Trophoblast cell (in vitro differentiated cells and primary cell): ENCODE measurements around the gene EME1.
A peak's percentile ranks its signal among the peaks of the same experiment; 100 is the strongest.

Source experiments
- DNase-seq, 2 donors: peaks; one replicate each; pipeline ENCODE4 v3.0.0-alpha.2; 2016
- H2AFZ ChIP-seq: 2 replicates; pipeline ENCODE4 v1.6.1; 2013; ENCODE audit warnings: low read length, moderate library complexity, mild to moderate bottlenecking; ENCODE audit not compliant: insufficient read depth, poor library complexity
- H2AK5ac ChIP-seq: 2 replicates; pipeline ENCODE4 v1.6.1; 2013; ENCODE audit warnings: mild to moderate bottlenecking, low read length
- H2BK120ac ChIP-seq: 2 replicates; pipeline ENCODE4 v1.6.1; 2013; ENCODE audit warnings: low read length, mild to moderate bottlenecking, moderate library complexity; ENCODE audit not compliant: insufficient read depth, poor library complexity
- H2BK12ac ChIP-seq: 2 replicates; pipeline ENCODE4 v1.6.1; 2013; ENCODE audit warnings: mild to moderate bottlenecking, low read length, moderate library complexity
- H2BK5ac ChIP-seq: 2 replicates; pipeline ENCODE4 v1.6.1; 2013; ENCODE audit warnings: low read length, low read depth, moderate library complexity, mild to moderate bottlenecking; ENCODE audit not compliant: poor library complexity
- H3K14ac ChIP-seq: 2 replicates; pipeline ENCODE4 v1.6.1; 2013; ENCODE audit warnings: mild to moderate bottlenecking, low read length
- H3K18ac ChIP-seq: 2 replicates; pipeline ENCODE4 v1.6.1; 2013; ENCODE audit warnings: mild to moderate bottlenecking, low read length
- H3K23ac ChIP-seq: 2 replicates; pipeline ENCODE4 v1.6.1; 2013; ENCODE audit warnings: low read length
- H3K27ac ChIP-seq: 2 replicates; pipeline ENCODE4 v1.5.1; 2013; ENCODE audit warnings: low read depth, mild to moderate bottlenecking, inconsistent platforms, low read length, moderate library complexity
- H3K27me3 ChIP-seq: 2 replicates; pipeline ENCODE4 v1.6.1; 2013; ENCODE audit warnings: inconsistent platforms, mild to moderate bottlenecking, low read length, moderate library complexity; ENCODE audit not compliant: insufficient read depth
- H3K36me3 ChIP-seq, 2 experiments: 1 replicate in 1 of 2; 2 replicates in 1 of 2; pipeline ENCODE4 v1.6.1; 2013; ENCODE audit warnings: low read length in 2 of 2, mild to moderate bottlenecking in 2 of 2, moderate library complexity in 1 of 2; ENCODE audit not compliant: insufficient read depth in 2 of 2, control insufficient read depth in 1 of 2
- H3K4ac ChIP-seq: 2 replicates; pipeline ENCODE4 v1.6.1; 2013; ENCODE audit warnings: low read depth, mild to moderate bottlenecking, low read length, moderate library complexity
- H3K4me1 ChIP-seq, 2 experiments: 1 replicate in 1 of 2; 2 replicates in 1 of 2; pipeline ENCODE4 v1.6.1; 2013; ENCODE audit warnings: low read length in 2 of 2, mild to moderate bottlenecking in 2 of 2, moderate library complexity in 1 of 2; ENCODE audit not compliant: insufficient read depth in 2 of 2, control insufficient read depth in 1 of 2
- H3K4me2 ChIP-seq: 2 replicates; pipeline ENCODE4 v1.6.1; 2013; ENCODE audit warnings: inconsistent platforms, mild to moderate bottlenecking, low read length, moderate library complexity
- H3K4me3 ChIP-seq: 2 replicates; pipeline ENCODE4 v1.5.1; 2013; ENCODE audit warnings: mild to moderate bottlenecking, low read depth, low read length, inconsistent platforms
- H3K79me1 ChIP-seq: one replicate; pipeline ENCODE4 v1.6.1; 2013; ENCODE audit warnings: low read length
- H3K79me2 ChIP-seq: 2 replicates; pipeline ENCODE4 v1.6.1; 2013; ENCODE audit warnings: low read length, mild to moderate bottlenecking; ENCODE audit not compliant: control insufficient read depth, insufficient read depth, poor library complexity
- H3K9ac ChIP-seq: 2 replicates; pipeline ENCODE4 v1.6.1; 2013; ENCODE audit warnings: mild to moderate bottlenecking, low read length
- H3K9me3 ChIP-seq: 2 replicates; pipeline ENCODE4 v1.6.1; 2013; ENCODE audit warnings: low read depth, mild to moderate bottlenecking, control low read depth, inconsistent platforms, low read length; ENCODE audit not compliant: insufficient read depth
- H4K12ac ChIP-seq: 2 replicates; pipeline ENCODE4 v1.6.1; 2013; ENCODE audit warnings: low read depth, mild to moderate bottlenecking, low read length, moderate library complexity
- H4K8ac ChIP-seq: 2 replicates; pipeline ENCODE4 v1.6.1; 2013; ENCODE audit warnings: low read depth, mild to moderate bottlenecking, low read length, moderate library complexity
- H4K91ac ChIP-seq: one replicate; pipeline ENCODE4 v1.6.1; 2013; ENCODE audit warnings: low read depth, mild to moderate bottlenecking, low read length, moderate library complexity
- WGBS: extraction: QIAGEN DNeasy Blood & Tissue Kit; methylation state at CpG from one replicate; pipeline ENCODE4 v1.1.7; 2013; ENCODE audit warnings: missing lambda C conversion rate; ENCODE audit not compliant: insufficient read length, insufficient coverage; ENCODE audit errors: extremely low coverage; 5-methylcytosine and 5-hydroxymethylcytosine counted together

The EME1 gene

DNA sequence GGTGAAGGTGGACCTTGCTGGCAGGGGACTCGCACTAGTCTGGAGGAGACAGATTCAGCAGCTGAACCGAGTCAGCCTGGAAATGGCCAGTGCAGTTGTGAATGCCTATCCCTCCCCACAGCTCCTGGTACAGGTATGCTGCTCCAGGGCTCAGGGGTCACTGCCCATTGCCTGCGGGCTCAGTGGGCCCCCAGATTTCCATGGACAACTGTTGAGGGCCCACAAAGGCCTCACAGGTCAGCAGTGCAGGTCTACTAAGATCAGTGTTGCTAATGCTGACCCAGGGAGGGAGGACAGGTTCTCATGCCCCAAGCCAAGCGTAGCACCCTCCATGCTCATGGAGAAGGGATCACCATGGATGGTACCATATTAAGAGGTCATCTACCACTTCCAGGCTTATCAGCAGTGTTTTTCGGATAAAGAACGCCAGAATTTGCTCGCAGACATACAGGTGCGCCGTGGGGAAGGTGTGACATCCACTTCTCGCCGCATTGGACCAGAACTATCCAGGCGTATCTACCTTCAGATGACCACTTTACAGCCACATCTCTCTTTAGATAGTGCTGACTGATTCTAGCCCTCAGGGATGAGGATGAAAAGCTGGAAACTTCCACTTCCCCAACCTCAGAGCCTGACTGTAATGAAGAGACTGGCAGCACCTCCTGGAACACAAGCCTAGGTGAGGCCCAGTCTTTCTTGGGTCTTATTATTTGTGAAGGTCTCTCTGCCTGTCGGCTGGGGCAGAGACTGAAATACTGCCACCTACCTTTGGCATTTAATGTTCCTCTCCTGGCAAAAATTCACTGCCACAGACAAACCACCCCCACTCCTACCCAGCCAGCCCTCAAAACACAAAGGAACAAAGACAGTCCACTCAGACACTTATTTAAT is 7.6 kb downstream of the EME1 start:
- Histone ChIP-seq H3K27ac (no peak overlapping the region), H2AK5ac (no peak overlapping the region), H3K79me1 (no peaks in the 10 kb centered on the region), H3K9me3 (no peaks in the 10 kb centered on the region), H3K14ac (no peak overlapping the region), H3K4me2 (no peak overlapping the region), H2BK120ac (no peak overlapping the region), H3K4ac (no peak overlapping the region), H3K18ac (no peak overlapping the region), H3K79me2 (no peaks in the 10 kb centered on the region), H2AFZ (no peak overlapping the region), H3K36me3 (peaks cover 38 to 62% of the 10 kb centered on the region in 2 experiments), H4K12ac (no peak overlapping the region), H3K9ac (no peak overlapping the region), H4K91ac (no peak overlapping the region), H2BK5ac (no peak overlapping the region), H3K4me1 (no peaks in the 10 kb centered on the region), H2BK12ac (no peak overlapping the region), H3K4me3 (no peak overlapping the region), H3K23ac (no peak overlapping the region), H3K27me3 (no peaks in the 10 kb centered on the region), H4K8ac (no peak overlapping the region)
- DNase-seq: peak in 1 of 2 donors; percentile 5
- WGBS: no CpG with 5 or more reads among the region's 13 CpGs

DNA sequence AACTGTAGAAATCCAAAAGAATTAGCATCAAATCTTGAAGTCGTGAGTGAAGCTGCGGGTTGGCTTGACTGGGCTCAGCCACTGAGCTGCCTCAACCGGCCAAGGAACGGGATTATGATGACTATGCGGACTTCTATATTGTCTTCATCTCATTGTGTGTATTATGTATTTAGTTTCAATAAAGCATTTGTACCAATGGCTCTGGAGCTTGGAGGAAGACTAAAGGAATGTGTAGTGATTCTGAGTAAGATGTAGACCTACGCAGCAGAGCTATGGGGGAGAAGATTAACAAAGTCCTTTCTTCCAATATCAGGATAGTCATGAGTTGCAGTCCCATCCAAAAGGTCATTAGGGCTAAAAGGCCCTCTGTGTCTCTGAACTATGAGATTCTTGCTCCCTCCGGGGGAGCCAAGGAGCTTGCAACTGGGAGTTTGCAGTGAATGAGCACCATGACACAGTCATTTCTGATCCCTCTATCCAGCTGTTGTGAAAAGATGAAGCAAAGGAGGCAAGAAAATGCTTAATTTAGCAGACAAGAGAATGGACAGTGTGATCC is 8.3 kb downstream of the EME1 start:
- no peak overlapping the region for H3K4ac ChIP-seq
- no peak overlapping the region for H2BK120ac ChIP-seq
- H3K9me3 ChIP-seq: no peaks in the 10 kb centered on the region
- H3K4me1 ChIP-seq: no peaks in the 10 kb centered on the region
- H3K27ac ChIP-seq: no peak overlapping the region
- no peak overlapping the region for H4K91ac ChIP-seq
- H3K14ac ChIP-seq: no peak overlapping the region
- peak in 1 of 2 donors; percentile 2 for DNase-seq
- H3K9ac ChIP-seq: no peak overlapping the region
- H3K4me3 ChIP-seq: no peak overlapping the region
- H3K79me1 ChIP-seq: no peaks in the 10 kb centered on the region
- H3K18ac ChIP-seq: no peak overlapping the region
- no peak overlapping the region for H4K12ac ChIP-seq
- WGBS: no CpG with 5 or more reads among the region's 7 CpGs
- no peak overlapping the region for H2AFZ ChIP-seq
- no peak overlapping the region for H2AK5ac ChIP-seq
- no peaks in the 10 kb centered on the region for H3K27me3 ChIP-seq
- H3K79me2 ChIP-seq: no peaks in the 10 kb centered on the region
- no peak overlapping the region for H2BK5ac ChIP-seq
- H4K8ac ChIP-seq: no peak overlapping the region
- peaks cover 39 to 65% of the 10 kb centered on the region in 2 experiments for H3K36me3 ChIP-seq
- no peak overlapping the region for H3K4me2 ChIP-seq
- H3K23ac ChIP-seq: no peak overlapping the region
- H2BK12ac ChIP-seq: no peak overlapping the region

DNA sequence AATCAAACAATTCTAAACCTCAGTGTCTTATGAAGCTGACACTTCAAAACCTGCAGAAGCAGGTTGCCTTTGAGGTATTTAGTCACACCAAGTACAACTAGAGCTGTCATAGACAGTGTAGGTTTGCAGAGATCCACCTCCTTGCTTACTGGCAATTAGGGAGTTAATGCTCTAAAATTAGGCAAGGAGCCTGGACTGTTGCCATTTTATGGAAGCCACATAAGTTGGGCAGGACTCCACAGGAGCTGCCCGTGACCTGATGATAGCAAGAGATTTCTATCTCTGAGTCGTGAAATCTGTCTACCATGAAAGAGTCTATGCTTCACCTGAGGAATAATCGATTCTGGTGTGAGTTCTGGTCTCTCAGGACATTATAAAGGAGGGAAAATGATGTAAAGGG is 8.9 kb downstream of the EME1 start:
- Histone ChIP-seq H2AFZ (no peak overlapping the region), H2BK12ac (no peak overlapping the region), H3K79me2 (no peaks in the 10 kb centered on the region), H4K12ac (no peak overlapping the region), H3K9me3 (no peaks in the 10 kb centered on the region), H4K91ac (no peak overlapping the region), H3K27ac (no peak overlapping the region), H3K4me1 (no peaks in the 10 kb centered on the region), H3K36me3 (peaks cover 44 to 70% of the 10 kb centered on the region in 2 experiments), H3K4me3 (no peak overlapping the region), H3K4ac (no peak overlapping the region), H3K27me3 (no peaks in the 10 kb centered on the region), H3K18ac (no peak overlapping the region), H4K8ac (no peak overlapping the region), H3K9ac (no peak overlapping the region), H2BK5ac (no peak overlapping the region), H2AK5ac (no peak overlapping the region), H3K79me1 (no peaks in the 10 kb centered on the region), H3K23ac (no peak overlapping the region), H3K14ac (no peak overlapping the region), H2BK120ac (no peak overlapping the region), H3K4me2 (no peak overlapping the region)
- no CpG with 5 or more reads among the region's 3 CpGs for WGBS
- DNase-seq: no peak

DNA sequence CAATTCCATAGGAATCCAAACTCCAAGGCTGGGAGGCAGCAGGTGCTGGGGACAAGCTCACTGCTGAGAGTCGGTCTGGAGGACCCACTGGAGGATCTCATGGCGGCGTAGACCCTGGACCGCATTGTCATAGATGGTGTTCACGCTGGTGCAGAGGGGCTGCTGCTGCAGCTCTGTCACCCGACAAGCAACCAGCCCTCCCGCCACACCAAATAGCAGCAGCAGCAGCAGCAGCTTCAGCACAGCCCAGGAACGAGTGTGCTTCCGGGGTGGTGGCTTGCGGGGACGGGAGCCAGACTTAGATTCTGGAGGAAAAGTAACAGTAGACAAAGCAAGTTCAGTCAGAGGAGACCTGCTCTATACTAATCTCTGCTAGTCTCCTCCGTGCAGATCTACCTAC is 9.9 kb downstream of the EME1 start:
- Histone ChIP-seq H3K79me1 (no peaks in the 10 kb centered on the region), H3K36me3 (peaks cover 49 to 80% of the 10 kb centered on the region in 2 experiments), H2BK120ac (no peak overlapping the region), H3K4me2 (no peak overlapping the region), H3K4ac (no peak overlapping the region), H3K27ac (no peak overlapping the region), H2AK5ac (no peak overlapping the region), H4K8ac (no peak overlapping the region), H3K4me3 (no peak overlapping the region), H4K12ac (no peak overlapping the region), H3K9ac (no peak overlapping the region), H3K9me3 (no peaks in the 10 kb centered on the region), H2BK12ac (no peak overlapping the region), H2AFZ (no peak overlapping the region), H2BK5ac (no peak overlapping the region), H3K14ac (no peak overlapping the region), H3K27me3 (no peaks in the 10 kb centered on the region), H4K91ac (no peak overlapping the region), H3K79me2 (no peaks in the 10 kb centered on the region), H3K23ac (no peak overlapping the region), H3K18ac (no peak overlapping the region), H3K4me1 (no peaks in the 10 kb centered on the region)
- DNase-seq: no peak
- WGBS: no CpG with 5 or more reads among the region's 12 CpGs
